SKM-1 treated with dmso at 0.1 percent for 144 hours (cell line): ENCODE data around the gene SMYD4.
A peak's percentile ranks its signal among the peaks of the same experiment; 100 is the strongest.
"Not testable (repeated sequence)": the region's sequence is repeated elsewhere in the genome, so short reads cannot be mapped to it uniquely, and the experiment has no call there.

Source experiments
- DNase-seq: peaks from one replicate; lab custom pipeline; 2025; ENCODE audit not compliant: unreplicated experiment; lab: John Stamatoyannopoulos, UW

Gene SMYD4, protein sequence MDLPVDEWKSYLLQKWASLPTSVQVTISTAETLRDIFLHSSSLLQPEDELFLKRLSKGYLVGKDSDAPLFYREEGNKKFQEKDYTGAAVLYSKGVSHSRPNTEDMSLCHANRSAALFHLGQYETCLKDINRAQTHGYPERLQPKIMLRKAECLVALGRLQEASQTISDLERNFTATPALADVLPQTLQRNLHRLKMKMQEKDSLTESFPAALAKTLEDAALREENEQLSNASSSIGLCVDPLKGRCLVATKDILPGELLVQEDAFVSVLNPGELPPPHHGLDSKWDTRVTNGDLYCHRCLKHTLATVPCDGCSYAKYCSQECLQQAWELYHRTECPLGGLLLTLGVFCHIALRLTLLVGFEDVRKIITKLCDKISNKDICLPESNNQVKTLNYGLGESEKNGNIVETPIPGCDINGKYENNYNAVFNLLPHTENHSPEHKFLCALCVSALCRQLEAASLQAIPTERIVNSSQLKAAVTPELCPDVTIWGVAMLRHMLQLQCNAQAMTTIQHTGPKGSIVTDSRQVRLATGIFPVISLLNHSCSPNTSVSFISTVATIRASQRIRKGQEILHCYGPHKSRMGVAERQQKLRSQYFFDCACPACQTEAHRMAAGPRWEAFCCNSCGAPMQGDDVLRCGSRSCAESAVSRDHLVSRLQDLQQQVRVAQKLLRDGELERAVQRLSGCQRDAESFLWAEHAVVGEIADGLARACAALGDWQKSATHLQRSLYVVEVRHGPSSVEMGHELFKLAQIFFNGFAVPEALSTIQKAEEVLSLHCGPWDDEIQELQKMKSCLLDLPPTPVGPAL

GRCh38 chr17:1829592-1830257, at the start of gene SMYD4, which contains the start of gene RPA1:
Gene SMYD4, minus strand, starts transcription at chr17:1829902. Its CDS starts 1,908 bp downstream, at chr17:1827994.
Gene RPA1, plus strand, starts transcription at chr17:1830005. Its CDS starts 89 bp downstream, at chr17:1830094.
- DNase-seq, result peak; percentile 57

DNA sequence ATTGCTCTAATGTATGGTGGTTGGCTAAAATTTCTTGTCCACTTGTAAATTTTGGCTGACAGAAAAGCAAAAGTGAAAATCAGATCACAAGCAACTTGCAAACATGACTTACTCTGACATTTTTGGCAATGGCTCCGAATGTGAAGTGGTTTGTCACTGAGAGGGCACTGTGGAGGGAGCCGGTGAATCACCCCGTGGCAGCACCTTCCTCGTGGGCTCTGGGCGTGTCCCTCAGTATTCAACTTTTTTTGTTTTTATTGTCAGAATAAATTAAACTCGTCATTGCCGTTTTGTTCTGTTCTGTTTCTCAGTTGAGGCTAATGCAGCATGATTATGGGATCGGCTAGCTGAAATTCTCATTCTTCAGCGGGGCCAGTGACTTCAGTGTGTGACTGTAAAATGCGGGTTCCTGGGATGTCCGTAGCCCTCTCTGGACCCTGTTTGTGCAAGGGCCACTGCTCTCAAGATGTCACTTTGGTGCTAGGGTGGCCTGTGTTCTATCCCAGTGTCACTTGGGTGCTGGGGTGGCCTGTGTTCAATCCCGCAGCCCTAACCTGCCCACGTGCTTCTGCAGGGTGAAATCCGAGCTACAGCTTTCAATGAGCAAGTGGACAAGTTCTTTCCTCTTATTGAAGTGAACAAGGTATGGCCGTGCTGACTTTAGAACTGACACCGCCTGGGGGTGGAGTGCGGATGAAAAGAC, 48.9 kb upstream of the SMYD4 start:
- no peak for DNase-seq

GRCh38 chr17:1875597-1875996, 45.9 kb upstream of the SMYD4 start:
- DNase-seq, result no peak

- no peak for DNase-seq
These were observed 43.7 kb upstream of the SMYD4 start for GRCh38 chr17:1873418-1873817.

- DNase-seq, result no peak
These were observed 43.3 kb upstream of the SMYD4 start for GRCh38 chr17:1872976-1873375.

DNA sequence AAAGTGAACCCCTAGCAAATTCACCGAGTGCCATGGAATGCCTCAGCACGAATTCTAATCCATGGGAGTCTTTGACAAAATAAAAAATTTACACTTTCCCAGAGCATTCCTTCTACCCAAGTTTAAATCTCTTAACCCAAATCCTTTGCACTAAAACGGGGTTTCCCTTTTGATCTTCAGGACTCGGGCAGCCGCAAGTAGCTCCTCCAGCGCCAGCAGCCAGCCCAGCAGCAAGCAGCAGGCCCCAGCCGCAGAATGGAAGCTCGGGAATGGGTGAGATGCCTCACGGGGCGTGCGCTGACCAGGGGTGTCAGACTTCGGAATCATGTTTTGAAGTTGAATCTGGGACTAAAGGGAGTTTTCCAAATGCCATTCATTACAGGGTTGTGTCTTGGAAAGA, 42.6 kb upstream of the SMYD4 start:
- DNase-seq, result no peak

- DNase-seq, result no peak
These were observed 42.1 kb upstream of the SMYD4 start for GRCh38 chr17:1871756-1872155.

DNA sequence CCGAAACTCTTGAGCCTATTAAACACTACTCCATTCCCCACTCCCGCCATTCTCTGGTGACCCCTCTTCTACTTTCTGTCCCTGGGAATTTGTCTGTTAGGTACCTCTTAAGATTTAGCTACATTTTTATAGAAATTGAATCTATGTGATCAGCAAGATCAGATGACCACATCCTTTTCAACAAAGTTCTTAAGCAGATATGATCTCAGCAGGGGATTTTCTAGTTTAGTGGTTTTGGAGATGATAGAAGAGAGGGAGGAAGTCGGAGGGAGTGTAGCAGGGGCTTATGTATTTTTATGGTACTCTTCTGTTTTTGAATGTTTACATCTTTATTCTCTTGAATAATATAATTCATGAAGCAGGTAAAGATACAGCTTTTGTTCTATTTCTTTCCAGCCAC, 40.9 kb upstream of the SMYD4 start:
- DNase-seq, result no peak

DNA sequence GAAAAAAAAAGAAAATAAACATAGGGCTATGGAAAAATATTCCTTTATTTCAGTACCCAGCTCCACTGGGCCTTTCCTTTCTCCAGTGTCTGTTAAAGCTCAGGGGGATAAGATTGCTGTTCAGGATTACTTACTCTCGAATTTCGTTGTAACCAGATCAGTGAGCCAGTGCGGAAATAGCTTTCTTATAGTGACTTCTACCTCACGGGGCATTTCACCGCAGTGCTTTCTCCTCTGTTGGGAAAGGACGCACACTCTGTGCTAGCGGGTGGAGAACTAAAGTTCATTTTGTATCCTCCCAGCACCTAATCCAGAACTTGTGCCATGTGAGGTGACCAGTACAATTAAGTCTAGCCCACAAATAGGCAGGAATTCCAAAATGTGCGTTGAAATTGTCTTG, 38.4 kb upstream of the SMYD4 start:
- DNase-seq, result no peak

DNA sequence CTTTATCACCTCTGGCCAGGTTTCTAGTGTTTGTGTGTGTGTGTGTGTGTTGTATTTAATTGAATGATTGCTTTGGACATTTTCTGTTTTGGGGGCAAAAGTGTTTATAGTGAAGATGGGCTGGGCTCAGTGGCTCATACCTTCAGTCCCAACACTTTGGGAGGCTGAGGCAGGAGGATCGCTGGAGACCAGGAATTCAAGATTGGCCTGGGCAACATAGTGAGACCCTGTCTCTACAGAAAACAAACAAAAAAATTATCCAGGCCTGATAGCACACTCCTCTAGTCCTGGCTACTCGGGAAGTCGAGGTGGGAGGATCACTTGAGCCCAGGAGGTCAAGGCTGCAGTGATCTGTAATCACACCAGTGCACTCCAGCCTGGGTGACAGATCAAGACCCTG, 37.6 kb upstream of the SMYD4 start:
- no peak for DNase-seq

- no peak for DNase-seq
These were observed 35.7 kb upstream of the SMYD4 start for GRCh38 chr17:1865252-1866037.

- no peak for DNase-seq
These were observed 31.8 kb upstream of the SMYD4 start for GRCh38 chr17:1861391-1862010.

DNA sequence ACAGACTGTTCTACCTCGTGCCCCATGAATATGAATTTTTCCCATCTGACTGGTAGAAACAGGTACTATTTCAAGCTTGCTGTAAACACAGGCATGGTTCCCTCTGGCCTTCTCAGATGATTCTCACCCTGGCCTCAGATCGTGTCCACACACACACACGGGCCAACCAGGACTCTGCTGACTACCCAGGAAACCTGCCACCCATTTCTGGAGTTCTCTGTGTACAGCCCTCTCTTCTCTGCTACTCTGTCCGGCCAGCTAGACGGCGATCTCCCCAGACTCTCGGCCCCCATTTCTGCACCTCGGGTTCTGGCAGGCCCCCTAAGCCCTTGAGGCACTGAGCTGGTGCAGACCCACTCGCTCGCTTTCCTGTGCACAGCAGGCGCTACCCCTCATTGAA, 31.3 kb upstream of the SMYD4 start:
- no peak for DNase-seq

DNA sequence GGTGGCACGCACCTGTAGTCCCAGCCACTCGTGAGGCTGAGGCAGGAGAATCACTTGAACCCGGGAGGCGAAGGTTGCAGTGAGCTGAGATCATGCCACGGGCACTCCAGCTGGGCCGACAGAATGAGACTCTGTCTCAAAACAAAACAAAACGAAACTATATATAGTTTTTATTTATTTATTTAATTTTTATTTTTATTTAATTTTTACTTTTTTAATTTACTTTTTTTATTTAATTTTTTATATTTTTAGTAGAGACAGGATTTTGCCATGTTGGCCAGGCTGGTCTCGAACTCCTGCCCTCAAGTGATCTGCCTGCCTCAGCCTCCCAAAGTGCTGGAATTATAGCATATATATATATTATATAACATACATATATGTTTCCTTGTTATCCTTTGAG, 26.8 kb upstream of the SMYD4 start:
- not testable (repeated sequence) for DNase-seq

DNA sequence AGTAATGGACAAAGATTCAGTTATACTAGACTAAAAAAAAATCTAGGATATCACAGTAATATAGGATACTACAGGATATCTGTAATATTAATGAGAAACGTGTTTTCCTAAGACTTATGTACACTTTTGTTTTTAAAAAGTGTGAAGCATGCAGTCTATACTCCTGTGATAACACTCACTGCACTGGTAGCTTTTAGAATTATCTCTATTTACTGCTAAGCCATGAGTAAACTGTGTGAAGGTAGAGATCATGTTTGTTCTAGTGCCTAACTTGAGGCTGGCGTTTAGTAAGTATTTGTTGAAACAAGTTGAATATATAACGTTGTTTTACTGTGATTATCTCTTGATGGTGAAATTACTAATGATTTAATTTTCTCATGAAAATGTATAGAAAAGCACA, 24.0 kb upstream of the SMYD4 start:
- DNase-seq, result no peak

DNA sequence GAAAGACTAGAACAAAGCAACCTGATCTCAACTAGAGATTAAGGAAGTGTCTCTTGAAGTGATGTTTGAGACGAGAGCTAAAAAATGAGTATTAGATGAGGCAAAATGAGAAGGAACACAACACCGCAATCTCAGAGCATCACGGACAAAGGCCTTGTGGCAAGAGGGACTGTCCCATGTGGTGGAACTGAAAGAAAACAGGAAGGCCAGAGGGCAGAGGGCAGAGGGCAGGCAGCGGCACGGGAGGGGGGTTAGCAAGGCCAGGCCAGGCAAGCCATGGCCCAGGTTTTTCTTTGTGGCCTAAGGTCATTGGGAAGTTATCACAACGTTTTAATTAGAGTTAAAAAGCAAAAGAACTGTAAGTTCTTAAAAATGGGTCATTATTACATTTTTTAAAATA, 22.6 kb upstream of the SMYD4 start:
- DNase-seq, result no peak

GRCh38 chr17:1847191-1847590, 17.5 kb upstream of the SMYD4 start:
- no peak for DNase-seq

DNA sequence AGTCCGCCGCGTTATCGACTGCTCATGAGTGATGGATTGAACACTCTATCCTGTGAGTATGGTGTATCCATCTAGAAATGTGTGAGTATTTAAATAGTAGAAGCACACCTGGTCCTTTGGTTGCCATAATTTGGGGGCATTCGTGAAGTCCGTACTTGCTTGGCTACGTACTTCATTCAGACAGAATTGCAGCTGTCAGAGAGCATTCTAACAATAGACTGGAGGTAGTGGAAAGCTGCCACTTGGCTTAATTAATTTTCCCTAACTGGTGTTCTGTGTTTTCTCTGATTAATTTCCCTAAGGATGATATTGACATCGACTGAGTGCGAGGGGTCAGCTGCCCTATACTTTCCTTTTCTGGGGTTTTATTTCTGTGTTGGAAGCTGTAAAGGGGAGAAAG, 14.2 kb upstream of the SMYD4 start:
- no peak for DNase-seq

- DNase-seq, result no peak
These were observed 9.8 kb upstream of the SMYD4 start for GRCh38 chr17:1839516-1839915.
